RWPE1 (cell line): ENCODE measurements around the gene SPATA31D4.

Source experiments
- CTCF ChIA-PET: fragments of 350-600 bp; sonication (Branson Sonifier 250); formaldehyde crosslinking; extraction: SDS; loops from one replicate; lab custom pipeline; 2021; lab: Yijun Ruan, JAX
- POLR2A ChIA-PET: fragments of 400-600 bp; formaldehyde crosslinking; extraction: SDS; loops from one replicate; lab custom pipeline; 2020; ENCODE audit warnings: antibody characterized with exemption; ENCODE audit not compliant: low non-redundant PET; lab: Yijun Ruan, JAX
- DNase-seq: peaks from one replicate; pipeline ENCODE4 v3.0.0; 2012; ENCODE audit warnings: low spot score
- H3K27ac ChIP-seq: fragments of 450-650 bp; 2 replicates; pipeline ENCODE4 v1.5.1; 2017
- CTCF ChIP-seq: fragments of 450-650 bp; conservative IDR thresholded peaks from 2 replicates; pipeline ENCODE4 v1.5.1; 2017; ENCODE audit warnings: low read depth, mild to moderate bottlenecking

Gene SPATA31D4

GRCh38 chr9:81955625-81956024 lies 27.4 kb downstream of the SPATA31D4 start:
- no peak for DNase-seq
- no peak overlapping the region for H3K27ac ChIP-seq
- ChIA-PET POLR2A (no interaction called here), CTCF (no interaction called here)
- no peak for TF ChIP-seq CTCF

- no peak overlapping the region for H3K27ac ChIP-seq
- CTCF ChIA-PET: interaction anchor here (0.6 kb wide), 2 partner anchors 860 to 1234 kb away, joined by 3 to 6 read pairs; no protein-coding TSS in a partner anchor
- DNase-seq: no peak
- TF ChIP-seq CTCF: no peak
- POLR2A ChIA-PET: no interaction called here
These were observed 36.3 kb downstream of the SPATA31D4 start for GRCh38 chr9:81964218-81965171.

- POLR2A ChIA-PET: no interaction called here
- CTCF ChIA-PET: no interaction called here
- H3K27ac ChIP-seq: no peak overlapping the region
- no peak for DNase-seq
- TF ChIP-seq CTCF: no peak
These were observed 39.8 kb downstream of the SPATA31D4 start for GRCh38 chr9:81968026-81968425.

- DNase-seq: peak; percentile 33
- ChIA-PET POLR2A (no interaction called here), CTCF (interaction anchor here (0.6 to 0.7 kb wide), 4 partner anchors 233 to 539 kb away, joined by 3 to 8 read pairs (median 4); no protein-coding TSS in a partner anchor)
- no peak overlapping the region for H3K27ac ChIP-seq
- no peak for TF ChIP-seq CTCF
These were observed 41.7 kb downstream of the SPATA31D4 start for GRCh38 chr9:81969971-81970370.

- POLR2A ChIA-PET: no interaction called here
These were observed 43.5 kb downstream of the SPATA31D4 start for GRCh38 chr9:81971727-81972126.

GRCh38 chr9:81974764-81975163 lies 46.5 kb downstream of the SPATA31D4 start:
- H3K27ac ChIP-seq: no peak overlapping the region
- no peak for TF ChIP-seq CTCF
- DNase-seq: no peak
- ChIA-PET POLR2A (no interaction called here), CTCF (no interaction called here)

More at GRCh38 chr9:81971727-81972126, 43.5 kb downstream of the SPATA31D4 start:
- no peak overlapping the region for H3K27ac ChIP-seq
- CTCF ChIA-PET: no interaction called here
- no peak for DNase-seq
- TF ChIP-seq CTCF: no peak
